Fibroblast of lung (primary cell): ENCODE measurements around the gene LCMT2. TPM values are rescaled to one million over a fixed set of nuclear protein-coding genes. Genes with fewer than 3 reads are reported as not detected.

Experiments used
- DNase-seq, 2 donors: peaks; one replicate each; pipeline versions ENCODE4 v3.0.0 to v3.0.0-alpha.2; 2010; ENCODE audit warnings: low read depth in 2 of 2
- H2AFZ ChIP-seq: 2 replicates; pipeline ENCODE4 v1.5.1; 2012; ENCODE audit warnings: low read length, control low read depth, inconsistent platforms
- H3K27ac ChIP-seq: 2 replicates; pipeline ENCODE4 v1.5.1; 2011; ENCODE audit warnings: low read length, control low read depth; ENCODE audit not compliant: insufficient read depth
- H3K27me3 ChIP-seq: 2 replicates; pipeline ENCODE4 v1.5.1; 2011; ENCODE audit warnings: mild to moderate bottlenecking, low read length; ENCODE audit not compliant: control insufficient read depth, insufficient read depth
- H3K36me3 ChIP-seq: 2 replicates; pipeline ENCODE4 v1.5.1; 2011; ENCODE audit warnings: low read length; ENCODE audit not compliant: control insufficient read depth, insufficient read depth
- H3K4me1 ChIP-seq: 2 replicates; pipeline ENCODE4 v1.5.1; 2011; ENCODE audit warnings: low read length; ENCODE audit not compliant: control insufficient read depth, insufficient read depth; ENCODE audit errors: extremely low read depth
- H3K4me2 ChIP-seq: 2 replicates; pipeline ENCODE4 v1.5.1; 2011; ENCODE audit warnings: low read length, control low read depth; ENCODE audit not compliant: insufficient read depth; ENCODE audit errors: extremely low read depth
- H3K4me3 ChIP-seq, 4 experiments: fragments of 200-600 bp in 1 of 4; sonication (generic) in 1 of 4; replicated peaks in 1 of 4; 2 replicates each; pipeline ENCODE4 v1.5.1; 2011 to 2016; ENCODE audit warnings: low read length in 4 of 4, low read depth in 3 of 4, mild to moderate bottlenecking in 3 of 4, control low read depth in 2 of 4, inconsistent platforms in 1 of 4, mixed read lengths in 1 of 4; ENCODE audit not compliant: insufficient read depth in 1 of 4; ENCODE audit errors: control extremely low read depth in 1 of 4
- H3K79me2 ChIP-seq: 2 replicates; pipeline ENCODE4 v1.5.1; 2012; ENCODE audit warnings: mild to moderate bottlenecking, low read length, inconsistent platforms; ENCODE audit not compliant: control insufficient read depth, insufficient read depth
- H3K9ac ChIP-seq: 2 replicates; pipeline ENCODE4 v1.5.1; 2011; ENCODE audit warnings: mild to moderate bottlenecking, low read length, control low read depth; ENCODE audit not compliant: insufficient read depth
- H3K9me3 ChIP-seq: 2 replicates; pipeline ENCODE4 v1.5.1; 2012; ENCODE audit warnings: low read depth, low read length; ENCODE audit not compliant: control insufficient read depth, insufficient read depth
- H4K20me1 ChIP-seq: 2 replicates; pipeline ENCODE4 v1.5.1; 2011; ENCODE audit warnings: low read length; ENCODE audit not compliant: control insufficient read depth, insufficient read depth; ENCODE audit errors: extremely low read depth
- CTCF ChIP-seq, 2 donors: IDR thresholded peaks in 1 of 2; conservative IDR thresholded peaks in 1 of 2; 1 replicate in 1 of 2; 2 replicates in 1 of 2; pipeline ENCODE4 v1.5.1; 2011 to 2012; ENCODE audit warnings: low read length in 2 of 2, control low read depth in 1 of 2, inconsistent platforms in 1 of 2, low read depth in 1 of 2, mild to moderate bottlenecking in 1 of 2
- EZH2 ChIP-seq: IDR thresholded peaks from 2 replicates; pipeline ENCODE4 v1.5.1; 2012; ENCODE audit warnings: low read length, control low read depth, mild to moderate bottlenecking; ENCODE audit errors: missing control alignments
- polyA plus RNA-seq, 2 donors: library from polyadenylated mRNA; depleted of rRNA in 1 of 2; stranded (reverse) in 1 of 2; unstranded in 1 of 2; fragments of >200 nt; gene quantifications; 2 replicates each; pipeline ENCODE4 v1.2.1, GENCODE V29; 2011 to 2012; ENCODE audit warnings: missing spikeins in 1 of 2
- total RNA-seq: library from RNA; depleted of rRNA; stranded (reverse); fragments of >200 nt; gene quantifications from 2 replicates; pipeline ENCODE4 v1.2.1, GENCODE V29; 2014

The LCMT2 gene
- total and polyA plus RNA-seq, 2 donors (not counting 1 experiment from before 2014, with no cell fraction given) = 4.8 to 12.5 TPM

DNA sequence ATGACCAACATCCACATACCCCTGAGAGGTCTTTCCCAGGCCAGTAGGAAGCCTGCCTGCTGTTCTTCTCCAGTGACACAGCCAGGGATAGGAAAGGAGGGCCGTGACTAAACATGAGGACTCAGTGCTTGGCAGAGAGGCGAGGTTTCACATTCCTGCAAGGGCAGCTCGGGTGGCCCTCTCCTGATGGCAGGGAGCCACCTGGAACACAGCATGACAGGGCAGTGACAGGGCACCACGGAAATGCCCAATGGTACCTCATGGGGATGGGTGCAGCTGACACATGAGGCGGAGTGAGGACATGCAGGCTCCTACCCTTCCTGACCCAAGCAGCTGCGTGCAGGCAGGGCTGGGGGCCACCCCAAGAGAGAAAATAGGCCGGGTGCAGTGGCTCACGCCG, 56.2 kb downstream of the LCMT2 start:
- H3K9me3 ChIP-seq = no peaks in the 10 kb centered on the region
- H4K20me1 ChIP-seq = no peaks in the 10 kb centered on the region
- H3K27me3 ChIP-seq = peaks cover 19% of the 10 kb centered on the region
- H3K4me2 ChIP-seq = no peak overlapping the region
- no peak overlapping the region for H2AFZ ChIP-seq
- H3K4me1 ChIP-seq = no peaks in the 10 kb centered on the region
- H3K36me3 ChIP-seq = no peaks in the 10 kb centered on the region
- H3K9ac ChIP-seq = no peak overlapping the region
- no peak overlapping the region for H3K4me3 ChIP-seq
- TF ChIP-seq CTCF (conservative IDR thresholded peaks at IDR 0.05 in 1 of 2, IDR thresholded peaks at IDR 0.05 in 1 of 2; ENCODE audit: low read depth in 1 of 2, low read length in 2 of 2) (no peak), EZH2 (no peak)
- no peaks in the 10 kb centered on the region for H3K79me2 ChIP-seq
- no peak for DNase-seq
- H3K27ac ChIP-seq = no peak overlapping the region

Other genes with a start within 250 kb of the LCMT2 start
- 32.6 and 45.6 TPM in 2 replicates for gene UBR1, start 224.5 kb downstream of the LCMT2 start, total RNA-seq
- 14.0 and 18.2 TPM in 2 replicates for gene UBR1, start 224.5 kb downstream of the LCMT2 start, polyA plus RNA-seq
- 11.8 and 20.8 TPM in 2 replicates for gene TMEM62, start 197.0 kb downstream of the LCMT2 start, total RNA-seq
- 8.0 and 10.7 TPM in 2 replicates for gene TMEM62, start 197.0 kb downstream of the LCMT2 start, polyA plus RNA-seq
- gene CCNDBP1, start 145.2 kb downstream of the LCMT2 start, total RNA-seq = 48.0 and 78.4 TPM in 2 replicates
- 80.2 and 101 TPM in 2 replicates for gene CCNDBP1, start 145.2 kb downstream of the LCMT2 start, polyA plus RNA-seq
- gene EPB42, start 109.6 kb downstream of the LCMT2 start, total RNA-seq = not detected in 2 replicates
- not detected in 2 replicates for gene EPB42, start 109.6 kb downstream of the LCMT2 start, polyA plus RNA-seq
- under 0.01 TPM in 1 of 2 replicates, not detected in the other for gene TGM5, start 63.6 kb downstream of the LCMT2 start, total RNA-seq
- gene TGM5, start 63.6 kb downstream of the LCMT2 start, polyA plus RNA-seq = 0.03 TPM in 1 of 2 replicates, not detected in the other
- gene TGM7, start 28.3 kb downstream of the LCMT2 start, total RNA-seq = not detected in 2 replicates
- gene TGM7, start 28.3 kb downstream of the LCMT2 start, polyA plus RNA-seq = not detected in 2 replicates
- 29.8 and 31.9 TPM in 2 replicates for gene ZSCAN29, start 40.5 kb upstream of the LCMT2 start, total RNA-seq
- gene ZSCAN29, start 40.5 kb upstream of the LCMT2 start, polyA plus RNA-seq = 6.2 and 6.5 TPM in 2 replicates
- 10.5 and 17.2 TPM in 2 replicates for gene TUBGCP4, start 40.5 kb upstream of the LCMT2 start, total RNA-seq
- gene TUBGCP4, start 40.5 kb upstream of the LCMT2 start, polyA plus RNA-seq = 8.3 and 10.4 TPM in 2 replicates
- 79.9 and 132 TPM in 2 replicates for gene TP53BP1, start 162.6 kb upstream of the LCMT2 start, total RNA-seq
- 38.8 and 39.8 TPM in 2 replicates for gene TP53BP1, start 162.6 kb upstream of the LCMT2 start, polyA plus RNA-seq
- gene MAP1A, start 187.0 kb upstream of the LCMT2 start, total RNA-seq = 70.4 and 201 TPM in 2 replicates
- gene MAP1A, start 187.0 kb upstream of the LCMT2 start, polyA plus RNA-seq = 51.2 and 66.1 TPM in 2 replicates